ENCODE data around the gene PNLIPRP3.

PNLIPRP3 gene

GRCh38 chr10:116521424-116522290 lies 94.0 kb downstream of the PNLIPRP3 start:
- no peak for DNase-seq

- DNase-seq: no peak
These were observed 95.2 kb downstream of the PNLIPRP3 start for GRCh38 chr10:116522803-116523381.

- no peak for DNase-seq
These were observed 97.1 kb downstream of the PNLIPRP3 start for GRCh38 chr10:116524736-116525135.

- DNase-seq: no peak
These were observed 98.6 kb downstream of the PNLIPRP3 start for GRCh38 chr10:116526219-116526618.
